ENCODE data around the gene ORAI2. TPM values are rescaled to one million over a fixed set of nuclear protein-coding genes. Genes with fewer than 3 reads are reported as not detected.

Gene ORAI2
- total and polyA plus RNA-seq, 2 donors (not counting 3 experiments of a cell fraction or from before 2014, with no cell fraction given), result 84.1 to 99.1 TPM

DNA sequence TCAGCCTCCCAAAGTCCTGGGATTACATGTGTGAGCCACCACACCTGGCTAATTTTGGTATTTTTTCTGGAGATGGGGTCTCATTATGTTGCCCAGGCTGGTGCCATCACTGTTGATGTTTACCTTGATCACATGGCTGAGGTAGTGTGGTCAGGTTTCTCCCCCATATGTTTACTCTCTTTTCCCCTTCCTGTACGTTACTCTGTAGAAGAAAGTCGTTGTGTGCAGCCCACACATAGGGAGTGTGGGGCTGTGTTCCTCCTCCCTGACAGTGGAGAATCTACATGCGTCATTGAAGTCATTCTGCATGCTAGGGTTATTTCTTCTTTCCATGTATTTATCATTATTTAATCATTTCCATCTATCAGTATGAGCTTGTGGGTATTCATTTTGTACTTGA lies 16.3 kb upstream of the ORAI2 start:
- no peak overlapping the region for H3K4me3 ChIP-seq (replicated peaks in 1 of 3; ENCODE audit: insufficient read depth in 1 of 3, low read depth in 1 of 3, low read length in 3 of 3)
- ChIA-PET POLR2A (no interaction called here), CTCF (no interaction called here)
- TF ChIP-seq POLR2A (IDR thresholded peaks at IDR 0.05; ENCODE audit: low read depth, low read length) (no peak), POLR2AphosphoS5 (IDR thresholded peaks at IDR 0.05; ENCODE audit: insufficient read depth, low read depth, low read length) (no peak), MAX (IDR thresholded peaks at IDR 0.05; ENCODE audit: insufficient read depth, insufficient read length) (no peak), FOS (IDR thresholded peaks at IDR 0.05; ENCODE audit: borderline replicate concordance, insufficient read depth, low read length) (no peak), GATA2 (IDR thresholded peaks at IDR 0.05; ENCODE audit: insufficient read depth, insufficient read length, low read depth, low read length) (no peak), EZH2 (IDR thresholded peaks at IDR 0.05; ENCODE audit: borderline replicate concordance, low read depth, low read length, severe bottlenecking) (no peak), MYC (IDR thresholded peaks at IDR 0.05; ENCODE audit: low read depth, low read length) (no peak), JUN (IDR thresholded peaks at IDR 0.05; ENCODE audit: borderline replicate concordance, insufficient read depth, insufficient read length, low read depth) (no peak)
- TF ChIP-seq, protein P1, sequence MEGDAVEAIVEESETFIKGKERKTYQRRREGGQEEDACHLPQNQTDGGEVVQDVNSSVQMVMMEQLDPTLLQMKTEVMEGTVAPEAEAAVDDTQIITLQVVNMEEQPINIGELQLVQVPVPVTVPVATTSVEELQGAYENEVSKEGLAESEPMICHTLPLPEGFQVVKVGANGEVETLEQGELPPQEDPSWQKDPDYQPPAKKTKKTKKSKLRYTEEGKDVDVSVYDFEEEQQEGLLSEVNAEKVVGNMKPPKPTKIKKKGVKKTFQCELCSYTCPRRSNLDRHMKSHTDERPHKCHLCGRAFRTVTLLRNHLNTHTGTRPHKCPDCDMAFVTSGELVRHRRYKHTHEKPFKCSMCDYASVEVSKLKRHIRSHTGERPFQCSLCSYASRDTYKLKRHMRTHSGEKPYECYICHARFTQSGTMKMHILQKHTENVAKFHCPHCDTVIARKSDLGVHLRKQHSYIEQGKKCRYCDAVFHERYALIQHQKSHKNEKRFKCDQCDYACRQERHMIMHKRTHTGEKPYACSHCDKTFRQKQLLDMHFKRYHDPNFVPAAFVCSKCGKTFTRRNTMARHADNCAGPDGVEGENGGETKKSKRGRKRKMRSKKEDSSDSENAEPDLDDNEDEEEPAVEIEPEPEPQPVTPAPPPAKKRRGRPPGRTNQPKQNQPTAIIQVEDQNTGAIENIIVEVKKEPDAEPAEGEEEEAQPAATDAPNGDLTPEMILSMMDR (IDR thresholded peaks at IDR 0.05; ENCODE audit: extremely low read depth in 1 of 2, insufficient read depth in 1 of 2, low read depth in 1 of 2, low read length in 2 of 2), result no peak
- H3K4me2 ChIP-seq (ENCODE audit: insufficient read depth, low read length), result no peak overlapping the region
- H3K36me3 ChIP-seq (ENCODE audit: control insufficient read depth in 2 of 2, extremely low read depth in 1 of 2, insufficient read depth in 2 of 2, low read length in 2 of 2), result peaks cover 3 to 10% of the 10 kb centered on the region in 2 experiments
- no peaks in the 10 kb centered on the region for H3K27me3 ChIP-seq (ENCODE audit: control insufficient read depth in 2 of 2, insufficient read depth in 2 of 2, low read length in 2 of 2)
- intact Hi-C loops (cut with micrococcal nuclease) (no loop called here), dilution Hi-C loops (cut with MboI; ENCODE audit: extremely low pct_ligation_motif_present, low sequenced_read_pairs) (no loop called here)
- H4K20me1 ChIP-seq (replicated peaks; ENCODE audit: control insufficient read depth, extremely low read depth, insufficient read depth, low read length), result no peaks in the 10 kb centered on the region
- FAIRE-seq (no peak), DNase-seq (ENCODE audit: low read depth, low spot score) (no peak)
- H3K9ac ChIP-seq (replicated peaks; ENCODE audit: extremely low read depth, insufficient read depth, low read length), result no peak overlapping the region
- H2AFZ ChIP-seq (ENCODE audit: low read depth, low read length), result no peak overlapping the region
- no peaks in the 10 kb centered on the region for H3K9me1 ChIP-seq (replicated peaks; ENCODE audit: control insufficient read depth, extremely low read depth, insufficient read depth, low read length)
- H3K4me1 ChIP-seq (ENCODE audit: control insufficient read depth, extremely low read depth, insufficient read depth, low read length), result peaks cover 7% of the 10 kb centered on the region
- H3K27ac ChIP-seq (ENCODE audit: insufficient read depth, low read depth, low read length), result no peak overlapping the region
- no peaks in the 10 kb centered on the region for H3K79me2 ChIP-seq (ENCODE audit: control insufficient read depth, insufficient read depth, low read length)
- H3K9me3 ChIP-seq (replicated peaks; ENCODE audit: control insufficient read depth, insufficient read depth, low read length), result no peaks in the 10 kb centered on the region
- BruUV-seq (replicated peaks), result no TSS peak

Measured in endothelial cell of umbilical vein (primary cell).